Upper lobe of right lung (tissue), 1 donor: ENCODE measurements around the gene UGT2B17. TPM values are rescaled to one million over a fixed set of nuclear protein-coding genes. Genes with fewer than 3 reads are reported as not detected.
"Not testable (repeated sequence)": the region's sequence is repeated elsewhere in the genome, so short reads cannot be mapped to it uniquely, and the experiment has no call there.

Experiments used
- ATAC-seq: fragments of 200-7000 bp; cut with Tn5 transposase; one replicate; pipeline ENCODE4 v1.9.1; 2020; ENCODE audit warnings: mild to moderate bottlenecking, moderate library complexity
- DNase-seq: peaks from one replicate; pipeline ENCODE4 v3.0.0-alpha.2; 2020
- H3K27ac ChIP-seq: fragments of 200-600 bp; one replicate; pipeline ENCODE4 v1.8.0; 2022
- H3K27me3 ChIP-seq: fragments of 200-600 bp; one replicate; pipeline ENCODE4 v1.8.0; 2022; ENCODE audit warnings: mild to moderate bottlenecking
- H3K36me3 ChIP-seq: fragments of 200-600 bp; one replicate; pipeline ENCODE4 v1.8.0; 2022
- H3K4me1 ChIP-seq: fragments of 200-600 bp; one replicate; pipeline ENCODE4 v1.8.0; 2022
- H3K4me3 ChIP-seq: fragments of 200-600 bp; one replicate; pipeline ENCODE4 v1.8.0; 2022; ENCODE audit warnings: mild to moderate bottlenecking
- H3K9me3 ChIP-seq: fragments of 200-600 bp; one replicate; pipeline ENCODE4 v1.8.0; 2022
- intact Hi-C: fragments of 100-400 bp; cut with DNase I; formaldehyde crosslinking; loops from one replicate; pipeline ENCODE4 v1.11.0; 2022
- total RNA-seq: library from RNA; stranded (reverse); fragmentation: NEBNext Ultra II Directional; extraction: Animal tissue kit (Norgen Biotek cat#: 25700); gene quantifications from one replicate; pipeline ENCODE4 v1.2.1, GENCODE V29; 2021
- TF ChIP-seq, protein P1 (sequence below): fragments of 200-600 bp; IDR thresholded peaks from one replicate; pipeline ENCODE4 v1.8.0; 2022; ENCODE audit warnings: antibody characterized with exemption
- donor health status: DM: no; HTN: yes; CAD: no; lungs with severe emphysema.

The UGT2B17 gene
- total RNA-seq, 1 donor from 2014 or later = not detected

GRCh38 chr4:68552818-68553811, 23.0 kb downstream of the UGT2B17 start:
- H3K4me3 ChIP-seq, H3K4me1 ChIP-seq, H3K9me3 ChIP-seq, H3K27ac ChIP-seq, H3K27me3 ChIP-seq, intact Hi-C loops, DNase-seq, ATAC-seq, H3K36me3 ChIP-seq: not testable (repeated sequence)

DNA sequence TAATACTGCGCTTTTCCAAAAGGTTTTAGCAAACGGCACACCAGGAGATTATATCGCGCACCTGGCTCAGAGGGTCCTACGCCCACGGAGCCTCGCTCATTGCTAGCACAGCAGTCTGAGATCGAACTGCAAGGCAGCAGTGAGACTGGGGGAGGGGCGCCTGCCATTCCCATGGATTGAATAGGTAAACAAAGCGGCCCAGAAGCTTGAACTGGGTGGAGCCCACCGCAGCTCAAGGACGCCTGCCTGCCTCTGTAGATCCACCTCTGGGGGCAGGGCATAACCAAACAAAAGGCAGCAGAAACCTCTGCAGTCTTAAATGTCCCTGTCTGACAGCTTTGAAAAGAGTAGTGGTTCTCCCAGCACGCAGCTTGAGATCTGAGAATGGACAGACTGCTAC, 33.4 kb downstream of the UGT2B17 start:
- H3K4me1 ChIP-seq, DNase-seq, H3K36me3 ChIP-seq, intact Hi-C loops, ATAC-seq, H3K27me3 ChIP-seq, H3K4me3 ChIP-seq, H3K9me3 ChIP-seq, H3K27ac ChIP-seq: not testable (repeated sequence)

- Histone ChIP-seq H3K9me3 (no peaks in the 10 kb centered on the region), H3K36me3 (no peaks in the 10 kb centered on the region), H3K27ac (no peak overlapping the region), H3K27me3 (no peaks in the 10 kb centered on the region), H3K4me1 (no peaks in the 10 kb centered on the region), H3K4me3 (no peak overlapping the region)
- intact Hi-C loops = no loop called here
- no peak for DNase-seq
- TF ChIP-seq, protein P1, sequence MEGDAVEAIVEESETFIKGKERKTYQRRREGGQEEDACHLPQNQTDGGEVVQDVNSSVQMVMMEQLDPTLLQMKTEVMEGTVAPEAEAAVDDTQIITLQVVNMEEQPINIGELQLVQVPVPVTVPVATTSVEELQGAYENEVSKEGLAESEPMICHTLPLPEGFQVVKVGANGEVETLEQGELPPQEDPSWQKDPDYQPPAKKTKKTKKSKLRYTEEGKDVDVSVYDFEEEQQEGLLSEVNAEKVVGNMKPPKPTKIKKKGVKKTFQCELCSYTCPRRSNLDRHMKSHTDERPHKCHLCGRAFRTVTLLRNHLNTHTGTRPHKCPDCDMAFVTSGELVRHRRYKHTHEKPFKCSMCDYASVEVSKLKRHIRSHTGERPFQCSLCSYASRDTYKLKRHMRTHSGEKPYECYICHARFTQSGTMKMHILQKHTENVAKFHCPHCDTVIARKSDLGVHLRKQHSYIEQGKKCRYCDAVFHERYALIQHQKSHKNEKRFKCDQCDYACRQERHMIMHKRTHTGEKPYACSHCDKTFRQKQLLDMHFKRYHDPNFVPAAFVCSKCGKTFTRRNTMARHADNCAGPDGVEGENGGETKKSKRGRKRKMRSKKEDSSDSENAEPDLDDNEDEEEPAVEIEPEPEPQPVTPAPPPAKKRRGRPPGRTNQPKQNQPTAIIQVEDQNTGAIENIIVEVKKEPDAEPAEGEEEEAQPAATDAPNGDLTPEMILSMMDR = no peak
- no peak for ATAC-seq
Measured at GRCh38 chr4:68536375-68536774, 39.7 kb downstream of the UGT2B17 start.

DNA sequence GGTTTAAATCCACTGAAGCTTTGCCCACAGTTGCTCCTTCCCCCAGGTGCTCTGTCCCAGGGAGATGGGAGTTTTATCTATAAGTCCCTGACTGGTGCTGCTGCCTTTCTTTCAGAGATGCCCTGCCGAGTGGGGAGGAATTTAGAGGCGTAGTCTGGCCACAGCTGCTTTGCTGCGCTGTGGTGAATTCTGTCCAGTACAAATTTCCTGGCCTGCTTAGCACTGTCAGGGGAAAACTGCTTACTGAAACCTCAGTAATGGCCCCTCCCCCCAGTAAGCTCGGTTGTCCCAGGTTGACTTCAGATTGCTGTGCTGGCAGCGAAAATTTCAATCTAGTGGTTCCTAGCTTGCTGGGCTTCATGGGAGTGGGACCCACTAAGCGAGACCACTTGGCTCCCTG, 40.1 kb downstream of the UGT2B17 start:
- no peak overlapping the region for H3K27ac ChIP-seq
- H3K36me3 ChIP-seq = no peaks in the 10 kb centered on the region
- TF ChIP-seq, protein P1 = no peak
- no peak for ATAC-seq
- H3K27me3 ChIP-seq = no peaks in the 10 kb centered on the region
- intact Hi-C loops = no loop called here
- H3K4me1 ChIP-seq = no peaks in the 10 kb centered on the region
- DNase-seq = no peak
- no peak overlapping the region for H3K4me3 ChIP-seq
- H3K9me3 ChIP-seq = no peaks in the 10 kb centered on the region

- intact Hi-C loops, H3K27me3 ChIP-seq: not testable (repeated sequence)
Measured at GRCh38 chr4:68522232-68522631, 53.9 kb downstream of the UGT2B17 start.

DNA sequence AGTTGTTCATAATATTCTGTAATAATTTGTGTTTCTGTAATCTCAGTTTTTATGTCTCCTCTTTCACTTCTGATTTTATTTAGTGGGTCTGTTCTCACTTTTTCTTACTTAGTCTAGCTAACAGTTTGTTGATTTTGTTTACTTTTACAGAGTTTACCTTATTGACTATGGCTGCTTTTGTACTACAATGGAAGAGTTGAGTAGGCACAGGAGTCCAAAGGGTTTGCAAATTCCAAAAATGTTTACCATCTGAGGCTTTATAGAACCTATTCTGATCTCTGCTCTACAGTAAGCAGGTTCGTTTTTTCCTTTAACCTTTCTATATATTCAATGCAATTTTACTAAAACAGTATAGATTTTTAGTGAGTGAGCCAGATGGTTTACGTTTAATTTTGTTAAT, 55.1 kb downstream of the UGT2B17 start:
- Histone ChIP-seq H3K4me1 (no peaks in the 10 kb centered on the region), H3K36me3 (no peaks in the 10 kb centered on the region), H3K9me3 (no peaks in the 10 kb centered on the region), H3K4me3 (no peak overlapping the region), H3K27ac (no peak overlapping the region), H3K27me3 (no peaks in the 10 kb centered on the region)
- intact Hi-C loops = no loop called here
- TF ChIP-seq, protein P1 = no peak
- ATAC-seq = no peak
- no peak for DNase-seq

More at GRCh38 chr4:68522232-68522631, 53.9 kb downstream of the UGT2B17 start:
- H3K36me3 ChIP-seq, H3K9me3 ChIP-seq, ATAC-seq, DNase-seq, H3K4me3 ChIP-seq, H3K27ac ChIP-seq, H3K4me1 ChIP-seq: not testable (repeated sequence)

DNA sequence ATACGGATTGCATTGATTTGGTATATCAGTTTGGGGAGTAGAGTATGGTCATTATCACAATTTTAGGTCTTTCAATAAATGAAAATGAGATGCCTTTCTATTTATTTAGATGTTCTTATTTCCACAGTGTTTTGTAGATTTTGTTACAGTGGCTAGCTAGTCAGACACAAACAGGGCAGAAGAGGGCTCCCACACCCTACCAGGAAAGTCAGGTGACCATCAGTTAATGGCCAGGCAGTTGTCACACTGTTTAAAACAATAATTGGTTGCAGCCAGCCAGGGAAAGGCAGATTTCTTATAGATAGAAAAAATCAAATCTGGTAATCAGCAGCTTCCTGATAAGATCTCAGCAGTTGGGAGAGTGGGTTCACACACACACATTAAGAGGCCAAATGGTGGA, 57.2 kb downstream of the UGT2B17 start:
- TF ChIP-seq, protein P1 = no peak

DNA sequence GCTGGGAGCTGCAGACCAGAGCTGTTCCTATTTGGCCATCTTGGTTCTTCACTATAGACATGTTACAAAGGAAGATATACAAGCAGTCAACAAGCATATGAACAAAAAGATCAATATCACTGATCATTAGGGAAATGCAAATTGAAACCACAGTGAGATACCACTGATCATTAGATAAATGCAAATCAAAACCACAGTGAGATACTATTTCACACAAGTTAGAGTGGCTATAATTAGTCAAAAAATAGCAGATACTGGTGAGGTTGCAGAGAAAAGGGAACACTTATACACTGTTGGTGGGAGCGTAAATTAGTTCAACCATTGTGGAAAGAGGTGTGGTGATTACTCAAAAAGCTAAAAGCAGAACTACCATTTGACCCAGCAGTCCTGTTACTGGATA, 70.7 kb downstream of the UGT2B17 start:
- intact Hi-C loops, H3K4me1 ChIP-seq, H3K36me3 ChIP-seq, H3K27me3 ChIP-seq, ATAC-seq, H3K4me3 ChIP-seq, DNase-seq, H3K9me3 ChIP-seq, H3K27ac ChIP-seq: not testable (repeated sequence)

More for the DNA sequence above, 57.2 kb downstream of the UGT2B17 start:
- intact Hi-C loops = no loop called here
- Histone ChIP-seq H3K27ac (no peak overlapping the region), H3K4me1 (no peaks in the 10 kb centered on the region), H3K9me3 (no peaks in the 10 kb centered on the region), H3K27me3 (no peaks in the 10 kb centered on the region), H3K4me3 (no peak overlapping the region), H3K36me3 (no peaks in the 10 kb centered on the region)
- DNase-seq = no peak
- ATAC-seq = no peak

DNA sequence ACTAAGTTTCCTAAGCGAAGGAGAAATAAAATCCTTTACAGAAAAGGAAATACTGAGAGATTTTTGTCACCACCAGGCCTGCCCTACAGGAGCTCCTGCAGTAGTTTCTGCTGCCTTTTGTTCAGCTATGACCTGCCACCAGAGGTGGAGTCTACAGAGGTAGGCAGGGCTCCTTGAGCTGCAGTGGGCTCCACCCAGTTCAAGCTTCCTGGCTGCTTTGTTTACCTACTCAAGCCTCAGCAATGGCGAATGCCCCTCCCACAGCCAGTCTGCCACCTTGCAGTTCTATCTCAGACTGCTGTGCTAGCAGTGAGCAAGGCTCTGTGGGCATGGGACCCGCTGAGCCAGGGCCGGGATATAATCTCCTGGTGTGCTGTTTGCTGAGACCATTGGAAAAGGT, 71.3 kb downstream of the UGT2B17 start:
- H3K4me1 ChIP-seq, H3K9me3 ChIP-seq, H3K27ac ChIP-seq, DNase-seq, H3K4me3 ChIP-seq, intact Hi-C loops, H3K36me3 ChIP-seq, ATAC-seq, H3K27me3 ChIP-seq: not testable (repeated sequence)

DNA sequence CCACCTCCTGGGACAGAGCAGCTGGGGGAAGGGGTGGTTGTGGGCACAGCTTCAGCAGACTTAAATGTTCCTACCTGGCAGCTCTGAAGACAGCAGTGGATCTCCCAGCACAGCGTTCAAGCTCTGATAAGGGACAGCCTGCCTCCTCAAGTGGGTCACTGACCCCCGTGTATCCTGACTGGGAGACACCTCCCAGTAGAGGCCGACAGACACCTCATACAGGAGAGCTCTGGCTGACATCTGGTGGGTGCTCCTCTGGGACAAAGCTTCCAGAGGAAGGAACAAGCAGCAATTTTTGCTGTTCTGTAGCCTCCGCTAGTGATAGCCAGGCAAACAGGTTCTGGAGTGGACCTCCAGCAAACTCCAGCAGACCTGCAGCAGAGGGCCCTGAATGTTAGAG, 72.7 kb downstream of the UGT2B17 start:
- H3K27me3 ChIP-seq = not testable (repeated sequence)

More for the DNA sequence above, 72.7 kb downstream of the UGT2B17 start:
- H3K27ac ChIP-seq, ATAC-seq, H3K9me3 ChIP-seq, H3K36me3 ChIP-seq, DNase-seq, intact Hi-C loops, H3K4me3 ChIP-seq, H3K4me1 ChIP-seq: not testable (repeated sequence)
